Activated T-helper 1 cell treated with anti-CD3 and anti-CD28 coated beads, Interleukin-12 subunit alpha, Interleukin-12 subunit beta, Interleukin-2, Interleukin-4 antibody, amounts not matched to agents 30 ng/mL and 10 ng/mL and 1 ng/mL, durations not matched to agents 14 hours and 24 hours and 36 hours (primary cell): ENCODE results near the gene JPH4. TPM values are rescaled to one million over a fixed set of nuclear protein-coding genes. Genes with fewer than 3 reads are reported as not detected.
"Not testable (repeated sequence)": the region's sequence is repeated elsewhere in the genome, so short reads cannot be mapped to it uniquely, and the experiment has no call there.

ENCODE experiments used
- DNase-seq: peaks from one replicate; pipeline ENCODE4 v3.0.0; 2021; ENCODE audit warnings: low spot score
- H3K27ac Mint-ChIP-seq: one replicate; pipeline ENCODE4 v1.8.0; 2021; ENCODE audit warnings: mild to moderate bottlenecking, mixed read lengths
- H3K27me3 Mint-ChIP-seq: one replicate; pipeline ENCODE4 v1.8.0; 2022; ENCODE audit warnings: mild to moderate bottlenecking, moderate library complexity, mixed read lengths; ENCODE audit not compliant: insufficient read depth
- H3K36me3 Mint-ChIP-seq: one replicate; pipeline ENCODE4 v1.8.0; 2021; ENCODE audit warnings: low read depth, mixed read lengths
- H3K4me1 Mint-ChIP-seq: one replicate; pipeline ENCODE4 v1.8.0; 2021; ENCODE audit warnings: low read depth, mixed read lengths
- H3K4me3 Mint-ChIP-seq: one replicate; pipeline ENCODE4 v1.8.0; 2021; ENCODE audit warnings: mild to moderate bottlenecking, moderate library complexity, mixed read lengths
- H3K9me3 Mint-ChIP-seq: one replicate; pipeline ENCODE4 v1.8.0; 2021; ENCODE audit warnings: mixed read lengths
- intact Hi-C: fragments of 100-400 bp; cut with micrococcal nuclease; formaldehyde crosslinking; loops from one replicate; pipeline ENCODE4 v1.15.1; 2024
- total RNA-seq: library from RNA; stranded (reverse); gene quantifications from 2 replicates; pipeline ENCODE4 v1.2.3, GENCODE V29; 2022

JPH4 gene
- total RNA-seq, 1 donor from 2014 or later = not detected

- intact Hi-C loops = no loop called here
- peaks cover 9% of the 10 kb centered on the region for H3K27me3 Mint-ChIP-seq
- H3K9me3 Mint-ChIP-seq = no peaks in the 10 kb centered on the region
- H3K4me1 Mint-ChIP-seq = peaks cover 19% of the 10 kb centered on the region
- no peak overlapping the region for H3K27ac Mint-ChIP-seq
- no peaks in the 10 kb centered on the region for H3K36me3 Mint-ChIP-seq
- DNase-seq = no peak
- no peak overlapping the region for H3K4me3 Mint-ChIP-seq
Measured at GRCh38 chr14:23614395-23614828, 35.8 kb upstream of the JPH4 start.

- peaks cover 26% of the 10 kb centered on the region for H3K4me1 Mint-ChIP-seq
- H3K36me3 Mint-ChIP-seq = no peaks in the 10 kb centered on the region
- H3K27me3 Mint-ChIP-seq = peaks cover 5% of the 10 kb centered on the region
- no peak for DNase-seq
- no peak overlapping the region for H3K27ac Mint-ChIP-seq
- H3K4me3 Mint-ChIP-seq = no peak overlapping the region
- peaks cover 5% of the 10 kb centered on the region for H3K9me3 Mint-ChIP-seq
- intact Hi-C loops = no loop called here
Measured at GRCh38 chr14:23613242-23614070, 34.9 kb upstream of the JPH4 start.

GRCh38 chr14:23612802-23613201 lies 34.2 kb upstream of the JPH4 start:
- intact Hi-C loops = no loop called here
- H3K36me3 Mint-ChIP-seq = no peaks in the 10 kb centered on the region

GRCh38 chr14:23612354-23612732 lies 33.8 kb upstream of the JPH4 start:
- intact Hi-C loops = no loop called here
- no peak for DNase-seq
- Mint-ChIP-seq H3K4me1 (peaks cover 23% of the 10 kb centered on the region), H3K36me3 (no peaks in the 10 kb centered on the region), H3K9me3 (peaks cover 5% of the 10 kb centered on the region), H3K27me3 (no peaks in the 10 kb centered on the region), H3K27ac (no peak overlapping the region), H3K4me3 (no peak overlapping the region)

More at GRCh38 chr14:23612802-23613201, 34.2 kb upstream of the JPH4 start:
- H3K4me3 Mint-ChIP-seq = no peak overlapping the region
- peaks cover 5% of the 10 kb centered on the region for H3K9me3 Mint-ChIP-seq
- DNase-seq = no peak
- peaks cover 23% of the 10 kb centered on the region for H3K4me1 Mint-ChIP-seq
- no peak overlapping the region for H3K27ac Mint-ChIP-seq
- no peaks in the 10 kb centered on the region for H3K27me3 Mint-ChIP-seq

GRCh38 chr14:23610815-23611289 lies 32.3 kb upstream of the JPH4 start:
- intact Hi-C loops = no loop called here
- no peaks in the 10 kb centered on the region for H3K27me3 Mint-ChIP-seq
- H3K27ac Mint-ChIP-seq = no peak overlapping the region
- peaks cover 30% of the 10 kb centered on the region for H3K4me1 Mint-ChIP-seq
- no peak overlapping the region for H3K4me3 Mint-ChIP-seq
- DNase-seq = no peak
- H3K36me3 Mint-ChIP-seq = no peaks in the 10 kb centered on the region
- H3K9me3 Mint-ChIP-seq = peaks cover 5% of the 10 kb centered on the region

GRCh38 chr14:23610090-23610814 lies 31.7 kb upstream of the JPH4 start:
- H3K36me3 Mint-ChIP-seq = no peaks in the 10 kb centered on the region
- no peak for DNase-seq
- intact Hi-C loops = no loop called here
- peaks cover 5% of the 10 kb centered on the region for H3K9me3 Mint-ChIP-seq
- H3K27me3 Mint-ChIP-seq = no peaks in the 10 kb centered on the region
- H3K4me3 Mint-ChIP-seq = no peak overlapping the region
- peak overlapping the region; percentile 61 for H3K27ac Mint-ChIP-seq
- peaks cover 35% of the 10 kb centered on the region for H3K4me1 Mint-ChIP-seq

GRCh38 chr14:23609411-23610089 lies 31.0 kb upstream of the JPH4 start:
- H3K4me3 Mint-ChIP-seq, intact Hi-C loops, H3K9me3 Mint-ChIP-seq, H3K27ac Mint-ChIP-seq, DNase-seq, H3K36me3 Mint-ChIP-seq, H3K27me3 Mint-ChIP-seq: not testable (repeated sequence)
- peaks cover 35% of the 10 kb centered on the region for H3K4me1 Mint-ChIP-seq

GRCh38 chr14:23609001-23609400 lies 30.4 kb upstream of the JPH4 start:
- H3K36me3 Mint-ChIP-seq = no peaks in the 10 kb centered on the region
- no peak overlapping the region for H3K4me3 Mint-ChIP-seq
- peaks cover 35% of the 10 kb centered on the region for H3K4me1 Mint-ChIP-seq
- H3K27me3 Mint-ChIP-seq = no peaks in the 10 kb centered on the region
- no peak overlapping the region for H3K27ac Mint-ChIP-seq
- H3K9me3 Mint-ChIP-seq = peaks cover 5% of the 10 kb centered on the region
- DNase-seq = no peak
- intact Hi-C loops = no loop called here

GRCh38 chr14:23608454-23608853 lies 29.9 kb upstream of the JPH4 start:
- Mint-ChIP-seq H3K9me3 (peaks cover 5% of the 10 kb centered on the region), H3K4me1 (peaks cover 35% of the 10 kb centered on the region), H3K27ac (no peak overlapping the region), H3K4me3 (no peak overlapping the region), H3K36me3 (no peaks in the 10 kb centered on the region), H3K27me3 (no peaks in the 10 kb centered on the region)
- no peak for DNase-seq
- intact Hi-C loops = no loop called here

GRCh38 chr14:23605931-23606585 lies 27.5 kb upstream of the JPH4 start:
- no peaks in the 10 kb centered on the region for H3K27me3 Mint-ChIP-seq
- H3K4me3 Mint-ChIP-seq = peak overlapping the region; percentile 6
- peaks cover 32% of the 10 kb centered on the region for H3K4me1 Mint-ChIP-seq
- intact Hi-C loops = loop anchor here (2.0 kb wide), 1 partner anchor 271 kb away; no protein-coding TSS in a partner anchor
- peaks cover 5% of the 10 kb centered on the region for H3K9me3 Mint-ChIP-seq
- H3K36me3 Mint-ChIP-seq = no peaks in the 10 kb centered on the region
- DNase-seq = no peak
- peak overlapping the region; percentile 84 for H3K27ac Mint-ChIP-seq

- Mint-ChIP-seq H3K9me3 (peaks cover 5% of the 10 kb centered on the region), H3K27ac (no peak overlapping the region), H3K4me3 (no peak overlapping the region), H3K36me3 (no peaks in the 10 kb centered on the region), H3K4me1 (peaks cover 20% of the 10 kb centered on the region), H3K27me3 (no peaks in the 10 kb centered on the region)
- intact Hi-C loops = no loop called here
- DNase-seq = no peak
Measured at GRCh38 chr14:23604675-23605170, 26.1 kb upstream of the JPH4 start.

GRCh38 chr14:23604148-23604547 lies 25.6 kb upstream of the JPH4 start:
- Mint-ChIP-seq H3K27me3 (no peaks in the 10 kb centered on the region), H3K9me3 (peaks cover 4% of the 10 kb centered on the region), H3K27ac (no peak overlapping the region), H3K36me3 (no peaks in the 10 kb centered on the region), H3K4me1 (peaks cover 18% of the 10 kb centered on the region), H3K4me3 (no peak overlapping the region)
- intact Hi-C loops = no loop called here
- no peak for DNase-seq
